ENCODE measurements around the gene UBE2A.

Gene UBE2A

GRCh38 chrX:119606280-119607017 lies 32.1 kb downstream of the UBE2A start, which contains the start of gene NKRF:
Gene NKRF (minus strand): TSS chrX:119606424.
- peak within 1 kb of the TSS; percentile 85 for H3K4me3 ChIP-seq (ENCODE audit: low read depth, low read length)

DNA sequence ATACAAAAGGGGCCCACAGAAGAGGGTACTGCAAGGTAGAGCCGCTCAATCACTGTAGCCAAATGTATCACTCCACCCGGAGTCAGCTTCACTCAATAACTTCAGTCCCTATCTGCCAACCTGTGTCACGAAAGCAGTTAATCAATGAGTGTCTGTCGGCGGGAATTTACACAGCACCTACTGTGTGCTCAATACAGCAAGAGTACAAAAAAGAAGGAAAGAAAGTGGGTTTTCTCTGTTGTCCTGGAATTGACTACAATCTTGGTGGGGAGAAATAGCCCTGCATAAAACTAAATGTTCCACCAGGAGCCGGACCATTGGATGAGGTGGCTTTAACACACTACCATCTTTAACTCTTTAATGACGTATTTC lies 32.6 kb downstream of the UBE2A start:
- H3K4me3 ChIP-seq (ENCODE audit: low read depth, low read length) = no peak overlapping the region

- no peak overlapping the region for H3K4me3 ChIP-seq (ENCODE audit: low read depth, low read length)
These were observed 40.4 kb downstream of the UBE2A start for GRCh38 chrX:119614776-119615175.

GRCh38 chrX:119617517-119618164 lies 43.3 kb downstream of the UBE2A start:
- no peak overlapping the region for H3K4me3 ChIP-seq (ENCODE audit: low read depth, low read length)

- no peak overlapping the region for H3K4me3 ChIP-seq (ENCODE audit: low read depth, low read length)
These were observed 44.1 kb downstream of the UBE2A start for GRCh38 chrX:119618439-119618838.

DNA sequence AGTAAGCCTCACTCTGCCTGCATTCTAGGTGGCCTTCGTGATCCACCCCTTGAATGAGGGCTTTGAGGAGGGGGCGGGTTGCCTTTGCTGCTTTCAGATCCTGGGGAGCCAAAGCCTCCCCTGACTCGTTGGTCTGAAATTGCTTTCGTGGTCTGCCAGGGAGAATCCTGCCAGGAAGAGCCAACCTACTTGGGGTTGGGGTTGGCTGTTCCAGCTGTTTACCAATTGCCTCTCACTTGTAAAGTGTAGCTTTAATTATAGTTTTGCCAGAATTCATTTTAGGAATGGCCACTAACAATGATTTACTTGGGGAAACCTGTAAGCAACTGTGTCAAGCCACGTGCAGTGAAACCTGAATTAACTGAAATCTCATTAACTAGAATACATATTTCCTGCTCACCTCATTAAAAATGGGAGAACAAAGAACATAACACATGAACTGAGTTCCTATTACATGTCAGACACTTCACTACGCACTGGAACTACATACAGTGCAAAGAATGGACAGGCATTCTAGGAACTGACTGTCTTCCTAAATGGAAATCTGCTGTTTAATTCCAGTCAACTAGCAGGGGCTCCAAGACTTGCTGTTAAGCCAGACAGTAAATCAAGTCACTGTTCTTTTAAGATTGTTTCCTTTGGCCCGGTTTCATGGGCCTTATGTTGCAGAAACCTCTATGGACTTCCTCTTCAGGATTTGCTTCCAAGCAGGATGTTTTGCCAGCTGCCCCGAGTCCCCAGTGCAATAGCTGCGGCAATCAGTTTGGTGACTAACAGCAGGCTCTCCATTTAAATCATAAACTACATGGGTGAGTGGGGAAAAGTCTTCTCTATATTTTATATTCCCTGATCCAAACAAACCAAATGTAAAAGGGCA lies 48.2 kb downstream of the UBE2A start:
- H3K4me3 ChIP-seq (ENCODE audit: low read depth, low read length) = no peak overlapping the region

- H3K4me3 ChIP-seq (ENCODE audit: low read depth, low read length) = no peak overlapping the region
These were observed 50.1 kb downstream of the UBE2A start for GRCh38 chrX:119624417-119624816.

- no peak overlapping the region for H3K4me3 ChIP-seq (ENCODE audit: low read depth, low read length)
These were observed 50.7 kb downstream of the UBE2A start for GRCh38 chrX:119624951-119625668.

- H3K4me3 ChIP-seq (ENCODE audit: low read depth, low read length) = no peak overlapping the region
These were observed 51.5 kb downstream of the UBE2A start for GRCh38 chrX:119625843-119626242.

Measured in iPS-11a (cell line).